Measurements from ENCODE around the gene FAIM2. TPM values are rescaled to one million over a fixed set of nuclear protein-coding genes. Genes with fewer than 3 reads are reported as not detected.
A peak's percentile ranks its signal among the peaks of the same experiment; 100 is the strongest.

Gene FAIM2
- total and polyA plus RNA-seq, 10 of the 15 experiments (the other 5 are each of a cell fraction or from before 2014, with no cell fraction given), result not detected

DNA sequence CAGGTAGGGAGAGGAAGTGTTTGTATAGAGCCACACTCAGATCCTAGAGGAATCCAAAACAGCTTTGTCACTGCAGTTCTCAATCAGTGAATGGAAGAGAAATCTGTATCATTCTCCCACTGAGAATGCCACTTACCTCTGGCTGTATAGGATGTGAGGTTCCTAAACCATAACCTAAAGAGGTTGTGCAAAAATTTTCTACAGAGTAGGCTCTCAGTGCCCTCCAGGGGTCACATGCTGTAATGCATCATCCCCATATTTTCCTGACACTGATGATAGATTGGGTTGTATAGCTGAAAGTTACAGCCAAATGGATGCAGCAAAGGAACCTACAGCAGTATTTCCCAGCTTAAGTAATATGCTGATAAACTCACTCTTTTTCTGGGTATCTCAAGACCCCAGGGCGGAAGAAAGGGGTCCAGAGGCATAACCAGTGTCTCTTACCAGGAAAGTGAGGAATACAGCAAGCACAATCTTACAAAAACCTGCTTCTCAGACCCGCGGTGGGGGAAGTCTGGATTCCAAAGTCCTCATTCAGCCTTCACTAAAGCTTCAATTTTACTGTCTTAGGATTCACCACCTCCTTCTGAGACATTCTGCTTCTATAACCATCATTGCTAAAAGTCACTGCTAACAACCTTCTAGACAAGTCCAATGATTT, 64.6 kb downstream of the FAIM2 start:
- ChIA-PET RAD21 (ENCODE audit: unreplicated experiment) (interaction anchor here (0.6 to 7.4 kb wide), 17 partner anchors 8 to 202 kb away, joined by 3 to 49 read pairs (median 3); partner anchors contain the start of genes NCKAP5L and TMBIM6), SMC1A (ENCODE audit: uncharacterized antibody, unreplicated experiment) (interaction anchor here (0.8 to 4.3 kb wide), 20 partner anchors 11 to 269 kb away, joined by 3 to 56 read pairs (median 4); partner anchors contain the start of genes NCKAP5L and TMBIM6), CTCF (interaction anchor here (0.6 to 7.3 kb wide), 39 partner anchors 9 to 273 kb away, joined by 3 to 122 read pairs (median 6); partner anchors contain the start of genes COX14, NCKAP5L and TMBIM6), POLR2A (interaction anchor here (1.1 to 2.8 kb wide), 6 partner anchors 9 to 98 kb away, joined by 3 to 9 read pairs (median 5); partner anchors contain the start of gene TMBIM6)
- FAIRE-seq (peak; percentile 47), ATAC-seq (peak; percentile 46), DNase-seq (ENCODE audit: low read depth, low spot score) (no peak)
- H3K27ac ChIP-seq (ENCODE audit: control insufficient read depth, insufficient read depth), result no peak overlapping the region
- BruUV-seq (replicated peaks), result no TSS peak
- no peak overlapping the region for H3K9ac ChIP-seq (ENCODE audit: control insufficient read depth, insufficient read depth, low read length)
- H3K79me2 ChIP-seq (ENCODE audit: control insufficient read depth, insufficient read depth, low read length), result peaks cover 12% of the 10 kb centered on the region
- no peak overlapping the region for H3K4me2 ChIP-seq (ENCODE audit: control insufficient read depth, insufficient read depth)
- H3K27me3 ChIP-seq (replicated peaks in 1 of 2; ENCODE audit: control insufficient read depth in 2 of 2, insufficient read depth in 2 of 2, low read length in 1 of 2), result no peaks in the 10 kb centered on the region
- 63% methylated on average over 3 of the region's 3 CpGs for WGBS (ENCODE audit: insufficient coverage, insufficient replicate concordance, low lambda C conversion rate, missing lambda C conversion rate)
- in situ Hi-C loops (cut with MboI), result loop anchor here (5.0 to 10.0 kb wide), 2 partner anchors 62 to 194 kb away; no protein-coding TSS in a partner anchor
- H3K36me3 ChIP-seq (ENCODE audit: control insufficient read depth in 2 of 2, insufficient read depth in 2 of 2, low read length in 1 of 2), result no peaks in the 10 kb centered on the region
- no peaks in the 10 kb centered on the region for H4K20me1 ChIP-seq (ENCODE audit: control insufficient read depth, insufficient read depth)
- no peak overlapping the region for H2AFZ ChIP-seq (ENCODE audit: control insufficient read depth, low read depth, low read length)
- intact Hi-C loops (cut with micrococcal nuclease; ENCODE audit: unreplicated experiment), result loop anchor here (1.0 to 10.0 kb wide), 2 partner anchors 63 to 204 kb away; no protein-coding TSS in a partner anchor
- H3K4me3 ChIP-seq, result no peak overlapping the region
- no peaks in the 10 kb centered on the region for H3K9me3 ChIP-seq (replicated peaks; ENCODE audit: control insufficient read depth, insufficient read depth, low read length)
- H3K4me1 ChIP-seq (ENCODE audit: control insufficient read depth, insufficient read depth, low read length), result peaks cover 6% of the 10 kb centered on the region; the same call in 1 of the 2 replicates
- TF ChIP-seq SUZ12 (IDR thresholded peaks at IDR 0.05; ENCODE audit: unreplicated experiment), result no peak
- peak; percentile 14; the same call in 1 of the 2 replicates for TF ChIP-seq RUNX3 (IDR thresholded peaks at IDR 0.05; ENCODE audit: low read length)
- 0 out of 2 replicates have a peak, but pooled peaks have one; percentile 24 for TF ChIP-seq YY1 (IDR thresholded peaks at IDR 0.05; ENCODE audit: low read depth, low read length)
- TF ChIP-seq, protein P1, sequence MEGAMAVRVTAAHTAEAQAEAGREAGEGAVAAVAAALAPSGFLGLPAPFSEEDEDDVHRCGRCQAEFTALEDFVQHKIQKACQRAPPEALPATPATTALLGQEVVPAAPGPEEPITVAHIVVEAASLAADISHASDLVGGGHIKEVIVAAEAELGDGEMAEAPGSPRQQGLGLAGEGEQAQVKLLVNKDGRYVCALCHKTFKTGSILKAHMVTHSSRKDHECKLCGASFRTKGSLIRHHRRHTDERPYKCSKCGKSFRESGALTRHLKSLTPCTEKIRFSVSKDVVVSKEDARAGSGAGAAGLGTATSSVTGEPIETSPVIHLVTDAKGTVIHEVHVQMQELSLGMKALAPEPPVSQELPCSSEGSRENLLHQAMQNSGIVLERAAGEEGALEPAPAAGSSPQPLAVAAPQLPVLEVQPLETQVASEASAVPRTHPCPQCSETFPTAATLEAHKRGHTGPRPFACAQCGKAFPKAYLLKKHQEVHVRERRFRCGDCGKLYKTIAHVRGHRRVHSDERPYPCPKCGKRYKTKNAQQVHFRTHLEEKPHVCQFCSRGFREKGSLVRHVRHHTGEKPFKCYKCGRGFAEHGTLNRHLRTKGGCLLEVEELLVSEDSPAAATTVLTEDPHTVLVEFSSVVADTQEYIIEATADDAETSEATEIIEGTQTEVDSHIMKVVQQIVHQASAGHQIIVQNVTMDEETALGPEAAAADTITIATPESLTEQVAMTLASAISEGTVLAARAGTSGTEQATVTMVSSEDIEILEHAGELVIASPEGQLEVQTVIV (IDR thresholded peaks at IDR 0.05; ENCODE audit: borderline replicate concordance, partially characterized antibody), result no peak
- TF ChIP-seq, protein P2, sequence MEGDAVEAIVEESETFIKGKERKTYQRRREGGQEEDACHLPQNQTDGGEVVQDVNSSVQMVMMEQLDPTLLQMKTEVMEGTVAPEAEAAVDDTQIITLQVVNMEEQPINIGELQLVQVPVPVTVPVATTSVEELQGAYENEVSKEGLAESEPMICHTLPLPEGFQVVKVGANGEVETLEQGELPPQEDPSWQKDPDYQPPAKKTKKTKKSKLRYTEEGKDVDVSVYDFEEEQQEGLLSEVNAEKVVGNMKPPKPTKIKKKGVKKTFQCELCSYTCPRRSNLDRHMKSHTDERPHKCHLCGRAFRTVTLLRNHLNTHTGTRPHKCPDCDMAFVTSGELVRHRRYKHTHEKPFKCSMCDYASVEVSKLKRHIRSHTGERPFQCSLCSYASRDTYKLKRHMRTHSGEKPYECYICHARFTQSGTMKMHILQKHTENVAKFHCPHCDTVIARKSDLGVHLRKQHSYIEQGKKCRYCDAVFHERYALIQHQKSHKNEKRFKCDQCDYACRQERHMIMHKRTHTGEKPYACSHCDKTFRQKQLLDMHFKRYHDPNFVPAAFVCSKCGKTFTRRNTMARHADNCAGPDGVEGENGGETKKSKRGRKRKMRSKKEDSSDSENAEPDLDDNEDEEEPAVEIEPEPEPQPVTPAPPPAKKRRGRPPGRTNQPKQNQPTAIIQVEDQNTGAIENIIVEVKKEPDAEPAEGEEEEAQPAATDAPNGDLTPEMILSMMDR (IDR thresholded peaks at IDR 0.05 in 2 of 3, conservative IDR thresholded peaks at IDR 0.05 in 1 of 3; ENCODE audit: control insufficient read depth in 2 of 3, extremely low read depth in 1 of 3, insufficient read depth in 1 of 3, low read depth in 3 of 3, low read length in 3 of 3), result peak; percentile 76 to 89 (median 88); a peak in 5 of 6 replicates
- TF ChIP-seq, protein P3, sequence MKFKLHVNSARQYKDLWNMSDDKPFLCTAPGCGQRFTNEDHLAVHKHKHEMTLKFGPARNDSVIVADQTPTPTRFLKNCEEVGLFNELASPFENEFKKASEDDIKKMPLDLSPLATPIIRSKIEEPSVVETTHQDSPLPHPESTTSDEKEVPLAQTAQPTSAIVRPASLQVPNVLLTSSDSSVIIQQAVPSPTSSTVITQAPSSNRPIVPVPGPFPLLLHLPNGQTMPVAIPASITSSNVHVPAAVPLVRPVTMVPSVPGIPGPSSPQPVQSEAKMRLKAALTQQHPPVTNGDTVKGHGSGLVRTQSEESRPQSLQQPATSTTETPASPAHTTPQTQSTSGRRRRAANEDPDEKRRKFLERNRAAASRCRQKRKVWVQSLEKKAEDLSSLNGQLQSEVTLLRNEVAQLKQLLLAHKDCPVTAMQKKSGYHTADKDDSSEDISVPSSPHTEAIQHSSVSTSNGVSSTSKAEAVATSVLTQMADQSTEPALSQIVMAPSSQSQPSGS (IDR thresholded peaks at IDR 0.05; ENCODE audit: low read length), result no peak
- no peak for TF ChIP-seq JUNB (IDR thresholded peaks at IDR 0.05)
- TF ChIP-seq SMAD1 (IDR thresholded peaks at IDR 0.05; ENCODE audit: low read depth, partially characterized antibody), result no peak
- no peak for TF ChIP-seq MYC (IDR thresholded peaks at IDR 0.05; ENCODE audit: insufficient read depth, insufficient read length, insufficient replicate concordance, low read length, severe bottlenecking)
- TF ChIP-seq SMC3 (IDR thresholded peaks at IDR 0.05; ENCODE audit: borderline replicate concordance, low read length), result peak; percentile 94
- TF ChIP-seq, protein P4, sequence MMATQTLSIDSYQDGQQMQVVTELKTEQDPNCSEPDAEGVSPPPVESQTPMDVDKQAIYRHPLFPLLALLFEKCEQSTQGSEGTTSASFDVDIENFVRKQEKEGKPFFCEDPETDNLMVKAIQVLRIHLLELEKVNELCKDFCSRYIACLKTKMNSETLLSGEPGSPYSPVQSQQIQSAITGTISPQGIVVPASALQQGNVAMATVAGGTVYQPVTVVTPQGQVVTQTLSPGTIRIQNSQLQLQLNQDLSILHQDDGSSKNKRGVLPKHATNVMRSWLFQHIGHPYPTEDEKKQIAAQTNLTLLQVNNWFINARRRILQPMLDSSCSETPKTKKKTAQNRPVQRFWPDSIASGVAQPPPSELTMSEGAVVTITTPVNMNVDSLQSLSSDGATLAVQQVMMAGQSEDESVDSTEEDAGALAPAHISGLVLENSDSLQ (IDR thresholded peaks at IDR 0.05), result peak; percentile 61
- TF ChIP-seq FOXM1 (IDR thresholded peaks at IDR 0.05; ENCODE audit: low read depth, low read length), result no peak
- no peak for TF ChIP-seq PML (IDR thresholded peaks at IDR 0.05; ENCODE audit: low read length)
- TF ChIP-seq RAD21 (IDR thresholded peaks at IDR 0.05; ENCODE audit: insufficient read depth, low read depth, low read length), result peak; percentile 93
- no peak for TF ChIP-seq NFXL1 (IDR thresholded peaks at IDR 0.05; ENCODE audit: borderline replicate concordance)
- TF ChIP-seq GATAD2B (conservative IDR thresholded peaks at IDR 0.05; ENCODE audit: low read depth), result no peak

All from GM12878 (cell line).